Nephron (organoid): ENCODE results near the gene UFSP2.

Experiments used
- H3K27ac Mint-ChIP-seq, 3 experiments: 2 replicates each; pipeline ENCODE4 v1.8.0; 2020; ENCODE audit warnings: mixed read lengths in 3 of 3, mild to moderate bottlenecking in 2 of 3, moderate library complexity in 1 of 3
- H3K27me3 Mint-ChIP-seq: 2 replicates; pipeline ENCODE4 v1.8.0; 2021; ENCODE audit warnings: low read depth, mild to moderate bottlenecking, moderate library complexity, mixed read lengths
- H3K36me3 Mint-ChIP-seq: 2 replicates; pipeline ENCODE4 v1.8.0; 2020; ENCODE audit warnings: low read depth, mixed read lengths
- H3K4me1 Mint-ChIP-seq: 2 replicates; pipeline ENCODE4 v1.8.0; 2020; ENCODE audit warnings: mixed read lengths
- H3K4me3 Mint-ChIP-seq, 3 experiments: 2 replicates each; pipeline ENCODE4 v1.8.0; 2020; ENCODE audit warnings: mild to moderate bottlenecking in 3 of 3, mixed read lengths in 3 of 3, moderate library complexity in 2 of 3
- H3K9me3 Mint-ChIP-seq: 2 replicates; pipeline ENCODE4 v1.8.0; 2020; ENCODE audit warnings: mixed read lengths
- TF ChIP-seq, protein P1 (sequence below), 3 experiments: fragments of 200-600 bp; sonication (generic); IDR thresholded peaks; one replicate each; pipeline ENCODE4 v1.5.0; 2021; ENCODE audit warnings: antibody characterized with exemption in 3 of 3; ENCODE audit not compliant: unreplicated experiment in 3 of 3

The UFSP2 gene

DNA sequence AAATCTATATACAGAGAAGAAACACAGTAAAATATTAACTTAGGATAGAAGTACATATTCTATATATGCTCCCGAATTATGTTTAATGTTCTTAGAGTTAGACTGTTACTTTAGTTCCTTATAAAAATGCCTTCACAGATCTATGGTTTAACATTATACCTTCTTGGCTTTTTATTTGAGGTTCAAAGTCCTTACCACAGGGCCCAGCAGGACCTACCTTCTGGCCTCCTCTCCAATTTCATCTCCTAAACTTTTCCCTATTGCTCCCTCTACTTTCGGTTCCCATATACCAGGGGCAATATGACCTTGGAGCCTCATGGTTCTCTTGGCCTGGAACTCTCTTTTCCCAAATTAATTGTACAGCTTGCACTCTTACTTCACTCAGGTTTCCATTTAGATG, 17.3 kb downstream of the UFSP2 start:
- Mint-ChIP-seq H3K36me3 (peaks cover 60% of the 10 kb centered on the region), H3K4me1 (no peaks in the 10 kb centered on the region), H3K4me3 (no peak overlapping the region), H3K27ac (no peak overlapping the region), H3K27me3 (no peaks in the 10 kb centered on the region), H3K9me3 (peaks cover 3% of the 10 kb centered on the region)
- TF ChIP-seq, protein P1, sequence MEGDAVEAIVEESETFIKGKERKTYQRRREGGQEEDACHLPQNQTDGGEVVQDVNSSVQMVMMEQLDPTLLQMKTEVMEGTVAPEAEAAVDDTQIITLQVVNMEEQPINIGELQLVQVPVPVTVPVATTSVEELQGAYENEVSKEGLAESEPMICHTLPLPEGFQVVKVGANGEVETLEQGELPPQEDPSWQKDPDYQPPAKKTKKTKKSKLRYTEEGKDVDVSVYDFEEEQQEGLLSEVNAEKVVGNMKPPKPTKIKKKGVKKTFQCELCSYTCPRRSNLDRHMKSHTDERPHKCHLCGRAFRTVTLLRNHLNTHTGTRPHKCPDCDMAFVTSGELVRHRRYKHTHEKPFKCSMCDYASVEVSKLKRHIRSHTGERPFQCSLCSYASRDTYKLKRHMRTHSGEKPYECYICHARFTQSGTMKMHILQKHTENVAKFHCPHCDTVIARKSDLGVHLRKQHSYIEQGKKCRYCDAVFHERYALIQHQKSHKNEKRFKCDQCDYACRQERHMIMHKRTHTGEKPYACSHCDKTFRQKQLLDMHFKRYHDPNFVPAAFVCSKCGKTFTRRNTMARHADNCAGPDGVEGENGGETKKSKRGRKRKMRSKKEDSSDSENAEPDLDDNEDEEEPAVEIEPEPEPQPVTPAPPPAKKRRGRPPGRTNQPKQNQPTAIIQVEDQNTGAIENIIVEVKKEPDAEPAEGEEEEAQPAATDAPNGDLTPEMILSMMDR (IDR thresholded peaks at IDR 0.05; ENCODE audit: unreplicated experiment in 3 of 3) = no peak

DNA sequence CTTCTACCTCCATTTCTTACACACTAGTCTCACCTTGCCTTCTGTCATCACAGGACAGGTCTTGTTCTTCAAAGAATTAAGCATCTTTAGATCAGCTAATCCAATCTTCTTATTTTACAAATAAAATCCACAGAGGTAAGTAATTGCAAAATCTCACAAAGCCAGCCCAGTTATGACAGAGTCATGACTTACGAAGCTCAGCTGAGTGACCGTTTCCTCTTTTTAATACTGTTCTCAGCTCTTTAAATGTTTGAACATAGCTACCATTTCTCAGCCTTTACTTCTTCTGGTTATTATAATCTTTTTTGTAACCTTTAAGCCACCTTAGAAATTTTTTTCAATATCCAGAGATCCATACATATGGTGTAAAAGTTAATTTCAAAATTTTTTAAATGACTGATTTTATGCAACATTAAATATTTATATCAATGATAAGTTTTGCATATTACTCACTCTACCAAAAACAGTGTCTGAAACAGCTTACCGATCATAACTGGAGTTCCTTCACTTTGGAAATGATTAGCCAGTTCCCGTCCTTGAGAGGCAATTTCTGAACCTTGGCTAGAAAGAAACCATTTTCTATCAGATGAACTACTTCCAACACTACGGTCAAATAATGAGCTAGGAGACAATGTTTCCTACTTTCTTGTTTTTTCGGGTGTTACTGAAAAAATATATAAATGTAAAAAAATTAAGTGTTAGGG, 20.3 kb downstream of the UFSP2 start:
- H3K4me3 Mint-ChIP-seq = no peak overlapping the region
- H3K27me3 Mint-ChIP-seq = no peaks in the 10 kb centered on the region
- peak overlapping the region in 2 of 3 experiments; percentile 64 to 90 for H3K27ac Mint-ChIP-seq
- peaks cover 65% of the 10 kb centered on the region for H3K36me3 Mint-ChIP-seq
- peaks cover 3% of the 10 kb centered on the region for H3K9me3 Mint-ChIP-seq
- TF ChIP-seq, protein P1 (IDR thresholded peaks at IDR 0.05; ENCODE audit: unreplicated experiment in 3 of 3) = no peak
- no peaks in the 10 kb centered on the region for H3K4me1 Mint-ChIP-seq

DNA sequence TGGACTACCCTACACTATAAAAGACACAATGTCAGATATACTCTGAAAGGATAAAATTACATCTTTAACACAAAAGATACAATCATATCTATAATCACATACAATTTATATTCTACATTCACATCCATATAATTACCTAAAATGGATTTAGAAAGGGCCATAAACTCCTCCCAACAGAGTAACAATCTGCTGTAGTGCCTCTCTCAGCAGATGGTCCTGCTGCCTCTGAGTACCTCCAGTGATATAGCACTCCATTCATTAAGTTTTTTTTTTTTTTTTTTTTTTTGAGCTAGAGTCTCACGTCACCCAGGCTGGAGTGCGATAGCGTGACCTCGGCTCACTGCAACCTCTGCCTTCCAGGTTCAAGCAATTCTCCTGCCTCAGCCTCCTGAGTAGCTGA, 21.7 kb downstream of the UFSP2 start:
- H3K9me3 Mint-ChIP-seq = no peaks in the 10 kb centered on the region
- H3K27me3 Mint-ChIP-seq = no peaks in the 10 kb centered on the region
- H3K27ac Mint-ChIP-seq = no peak overlapping the region
- TF ChIP-seq, protein P1 (IDR thresholded peaks at IDR 0.05; ENCODE audit: unreplicated experiment in 3 of 3) = no peak
- no peak overlapping the region for H3K4me3 Mint-ChIP-seq
- H3K36me3 Mint-ChIP-seq = peaks cover 71% of the 10 kb centered on the region
- H3K4me1 Mint-ChIP-seq = peaks cover 5% of the 10 kb centered on the region

DNA sequence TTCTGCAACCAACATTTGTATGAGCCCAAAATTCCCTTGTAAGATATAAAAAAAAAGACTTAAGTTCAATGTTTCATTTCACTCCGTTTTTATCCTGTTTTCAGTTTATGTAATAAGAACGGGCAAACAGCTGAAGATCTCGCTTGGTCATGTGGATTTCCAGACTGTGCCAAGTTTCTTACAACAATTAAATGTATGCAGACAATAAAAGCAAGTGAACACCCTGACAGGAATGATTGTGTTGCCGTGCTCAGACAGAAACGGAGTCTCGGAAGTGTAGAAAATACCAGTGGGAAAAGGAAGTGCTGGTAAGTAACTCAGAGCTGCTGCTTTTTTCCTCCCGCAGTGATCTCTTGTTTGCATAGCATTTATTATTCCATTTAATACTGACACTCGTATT, 26.3 kb downstream of the UFSP2 start:
- Mint-ChIP-seq H3K36me3 (peaks cover 43% of the 10 kb centered on the region), H3K9me3 (no peaks in the 10 kb centered on the region), H3K27me3 (no peaks in the 10 kb centered on the region), H3K27ac (peak overlapping the region in 1 of 3 experiments; percentile 9), H3K4me1 (peaks cover 25% of the 10 kb centered on the region), H3K4me3 (peak overlapping the region in 2 of 3 experiments; percentile 5 to 8)
- TF ChIP-seq, protein P1 (IDR thresholded peaks at IDR 0.05; ENCODE audit: unreplicated experiment in 3 of 3) = no peak

DNA sequence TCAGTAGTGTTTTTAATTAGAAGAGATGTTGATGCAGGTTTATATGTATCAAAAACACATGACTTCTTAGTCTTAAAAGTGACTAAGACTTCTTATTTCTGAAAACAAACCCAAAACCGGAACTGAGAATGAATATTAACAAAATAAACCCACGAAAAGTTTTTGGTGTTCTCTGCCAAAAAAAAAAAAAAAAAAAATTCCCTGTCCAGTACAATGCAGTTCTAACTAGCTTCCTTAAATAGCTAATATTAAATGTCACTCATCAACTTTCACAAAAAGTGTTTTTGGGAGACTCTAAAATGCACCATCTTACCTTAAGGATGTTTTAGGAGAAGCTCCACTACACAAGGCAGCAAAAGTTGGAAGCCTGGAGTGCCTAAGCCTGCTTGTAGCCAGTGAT, 27.1 kb downstream of the UFSP2 start:
- Mint-ChIP-seq H3K27me3 (no peaks in the 10 kb centered on the region), H3K4me1 (peaks cover 28% of the 10 kb centered on the region), H3K4me3 (peak overlapping the region; percentile 13 to 70 (median 47)), H3K36me3 (peaks cover 38% of the 10 kb centered on the region), H3K9me3 (no peaks in the 10 kb centered on the region), H3K27ac (no peak overlapping the region)
- TF ChIP-seq, protein P1 (IDR thresholded peaks at IDR 0.05; ENCODE audit: unreplicated experiment in 3 of 3) = no peak
